GM19025 (cell line): ENCODE results near the gene ABHD17B.

Source experiments
- ATAC-seq: cut with Tn5 transposase; IDR thresholded peaks from one replicate; pipeline ENCODE4 v1.9.1; 2021; ENCODE audit warnings: mild to moderate bottlenecking, low read depth, moderate library complexity; ENCODE audit not compliant: unreplicated experiment

Gene ABHD17B

GRCh38 chr9:71879644-71880174, 31.3 kb downstream of the ABHD17B start:
- no peak for ATAC-seq

GRCh38 chr9:71878327-71879274, 32.4 kb downstream of the ABHD17B start:
- no peak for ATAC-seq

- no peak for ATAC-seq
These were observed 34.2 kb downstream of the ABHD17B start for GRCh38 chr9:71876829-71877228.

GRCh38 chr9:71876106-71876505, 34.9 kb downstream of the ABHD17B start:
- ATAC-seq, result no peak

- no peak for ATAC-seq
These were observed 35.6 kb downstream of the ABHD17B start for GRCh38 chr9:71875345-71875744.

GRCh38 chr9:71863631-71864030, 47.4 kb downstream of the ABHD17B start:
- ATAC-seq, result no peak

GRCh38 chr9:71861618-71862017, 49.4 kb downstream of the ABHD17B start:
- no peak for ATAC-seq

- ATAC-seq, result no peak
These were observed 51.1 kb downstream of the ABHD17B start for GRCh38 chr9:71859939-71860338.

GRCh38 chr9:71858812-71859211, 52.2 kb downstream of the ABHD17B start:
- peak; percentile 68 for ATAC-seq

- no peak for ATAC-seq
These were observed 52.7 kb downstream of the ABHD17B start for GRCh38 chr9:71858102-71858798.

- no peak for ATAC-seq
These were observed 53.8 kb downstream of the ABHD17B start for GRCh38 chr9:71857159-71857558.

- ATAC-seq, result no peak
These were observed 56.2 kb downstream of the ABHD17B start for GRCh38 chr9:71854811-71855210.

GRCh38 chr9:71853084-71853483, 57.9 kb downstream of the ABHD17B start:
- no peak for ATAC-seq

- ATAC-seq, result no peak
These were observed 60.0 kb downstream of the ABHD17B start for GRCh38 chr9:71850996-71851395.

GRCh38 chr9:71847892-71848291, 63.1 kb downstream of the ABHD17B start:
- no peak for ATAC-seq

- no peak for ATAC-seq
These were observed 66.2 kb downstream of the ABHD17B start for GRCh38 chr9:71844808-71845207.

- no peak for ATAC-seq
These were observed 71.3 kb downstream of the ABHD17B start for GRCh38 chr9:71839668-71840067.

- ATAC-seq, result no peak
These were observed 75.4 kb downstream of the ABHD17B start for GRCh38 chr9:71835596-71835995.

GRCh38 chr9:71830929-71831328, 80.1 kb downstream of the ABHD17B start:
- ATAC-seq, result no peak

- ATAC-seq, result no peak
These were observed 80.8 kb downstream of the ABHD17B start for GRCh38 chr9:71830153-71830552.

GRCh38 chr9:71826279-71826678, 84.7 kb downstream of the ABHD17B start:
- no peak for ATAC-seq
